Neural cell (in vitro differentiated cells): ENCODE results near the gene ACBD6. TPM values are rescaled to one million over a fixed set of nuclear protein-coding genes. Genes with fewer than 3 reads are reported as not detected.

Experiments
- H2AFZ ChIP-seq: fragments of 200-600, 300-800 bp; sonication (generic), shearing (Covaris generic); 2 replicates; pipeline ENCODE4 v1.6.0; 2014; ENCODE audit warnings: low read depth, mild to moderate bottlenecking, antibody characterized with exemption, low read length, moderate library complexity
- H3F3A ChIP-seq: fragments of 200-600 bp; shearing (Covaris generic); 2 replicates; pipeline ENCODE4 v1.6.1; 2016; ENCODE audit warnings: mild to moderate bottlenecking, moderate library complexity, mixed read lengths, antibody characterized with exemption, low read length; ENCODE audit not compliant: insufficient read depth, poor library complexity, severe bottlenecking
- H3K27ac ChIP-seq: fragments of 200-600, 300-800 bp; sonication (generic), shearing (Covaris generic); 2 replicates; pipeline ENCODE4 v1.5.1; 2014; ENCODE audit warnings: mild to moderate bottlenecking, low read length, moderate library complexity
- H3K27me3 ChIP-seq: fragments of 300-800, 200-600 bp; sonication (generic), shearing (Covaris generic); 2 replicates; pipeline ENCODE4 v1.6.0; 2014; ENCODE audit warnings: mild to moderate bottlenecking, low read depth, low read length, moderate library complexity; ENCODE audit not compliant: insufficient read depth
- H3K36me3 ChIP-seq: fragments of 300-800, 200-600 bp; sonication (generic), shearing (Covaris generic); 2 replicates; pipeline ENCODE4 v1.5.1; 2014; ENCODE audit warnings: mild to moderate bottlenecking, antibody characterized with exemption, low read length, moderate library complexity; ENCODE audit not compliant: insufficient read depth
- H3K4me2 ChIP-seq: fragments of 300-800, 200-600 bp; sonication (generic), shearing (Covaris generic); 2 replicates; pipeline ENCODE4 v1.6.0; 2014; ENCODE audit warnings: mild to moderate bottlenecking, low read length
- H3K4me3 ChIP-seq: fragments of 300-800, 200-600 bp; sonication (generic), shearing (Covaris generic); 2 replicates; pipeline ENCODE4 v1.5.1; 2014; ENCODE audit warnings: mild to moderate bottlenecking, low read length, moderate library complexity
- H3K79me2 ChIP-seq: fragments of 200-600 bp; shearing (Covaris generic); replicated peaks from 2 replicates; pipeline ENCODE4 v1.6.0; 2014; ENCODE audit warnings: mild to moderate bottlenecking, low read length, moderate library complexity; ENCODE audit not compliant: insufficient read depth
- H3K9ac ChIP-seq: fragments of 300-800, 200-600 bp; sonication (generic), shearing (Covaris generic); 2 replicates; pipeline ENCODE4 v1.6.1; 2016; ENCODE audit warnings: mild to moderate bottlenecking, low read length, mixed read lengths
- H3K9me2 ChIP-seq: fragments of 200-600 bp; shearing (Covaris generic); 2 replicates; pipeline ENCODE4 v1.6.1; 2016; ENCODE audit warnings: mild to moderate bottlenecking, low read length, mixed read lengths; ENCODE audit not compliant: insufficient read depth
- H3K9me3 ChIP-seq: fragments of 200-600, 300-800 bp; sonication (generic), shearing (Covaris generic); 2 replicates; pipeline ENCODE4 v1.6.1; 2016; ENCODE audit warnings: mild to moderate bottlenecking, mixed run types, low read length, moderate library complexity, mixed read lengths
- H4K20me1 ChIP-seq: fragments of 200-600 bp; shearing (Covaris generic); 2 replicates; pipeline ENCODE4 v1.6.1; 2016; ENCODE audit warnings: mild to moderate bottlenecking, mixed run types; ENCODE audit not compliant: insufficient read depth
- CTCF ChIP-seq: fragments of 450-650 bp; IDR thresholded peaks from 2 replicates; pipeline ENCODE4 v1.5.1; 2014; ENCODE audit warnings: antibody characterized with exemption, mild to moderate bottlenecking, moderate library complexity; ENCODE audit not compliant: poor library complexity, severe bottlenecking
- EP300 ChIP-seq: fragments of 450-650 bp; conservative IDR thresholded peaks from 2 replicates; pipeline ENCODE4 v1.6.1; 2014; ENCODE audit warnings: antibody characterized with exemption, mild to moderate bottlenecking, moderate library complexity; ENCODE audit not compliant: poor library complexity, severe bottlenecking
- EZH2 ChIP-seq: fragments of 200-600, 300-800 bp; shearing (Covaris generic), sonication (generic); IDR thresholded peaks from 2 replicates; pipeline ENCODE4 v1.6.1; 2014; ENCODE audit warnings: antibody characterized with exemption, low read length, borderline replicate concordance, mild to moderate bottlenecking; ENCODE audit not compliant: insufficient read depth, poor library complexity, severe bottlenecking
- MXI1 ChIP-seq: fragments of 450-650 bp; conservative IDR thresholded peaks from 2 replicates; pipeline ENCODE4 v1.6.1; 2014; ENCODE audit warnings: antibody characterized with exemption, mild to moderate bottlenecking; ENCODE audit not compliant: poor library complexity, severe bottlenecking
- POLR2AphosphoS5 ChIP-seq: IDR thresholded peaks from 2 replicates; pipeline ENCODE4 v1.6.1; 2012
- RAD21 ChIP-seq: fragments of 450-650 bp; conservative IDR thresholded peaks from 2 replicates; pipeline ENCODE4 v1.6.1; 2014; ENCODE audit warnings: antibody characterized with exemption, mild to moderate bottlenecking, moderate library complexity
- REST ChIP-seq: IDR thresholded peaks from 2 replicates; pipeline ENCODE4 v1.6.1; 2012; ENCODE audit warnings: borderline replicate concordance
- SMC3 ChIP-seq: fragments of 450-650 bp; conservative IDR thresholded peaks from 2 replicates; pipeline ENCODE4 v1.6.1; 2014; ENCODE audit warnings: antibody characterized with exemption, mild to moderate bottlenecking, moderate library complexity; ENCODE audit not compliant: poor library complexity
- TAF1 ChIP-seq: IDR thresholded peaks from 2 replicates; pipeline ENCODE4 v1.6.1; 2012; ENCODE audit warnings: low read depth
- polyA plus RNA-seq: library from polyadenylated mRNA; depleted of rRNA; stranded (reverse); fragments of >200 nt; gene quantifications from 2 replicates; pipeline ENCODE4 v1.2.3, GENCODE V29; 2014

The ACBD6 gene
- polyA plus RNA-seq, 1 donor from 2014 or later: 92.4 TPM

GRCh38 chr1:180524160-180524914 lies 22.0 kb upstream of the ACBD6 start:
- H3K9ac ChIP-seq: no peak overlapping the region
- no peaks in the 10 kb centered on the region for H3K9me3 ChIP-seq
- no peaks in the 10 kb centered on the region for H3K27me3 ChIP-seq
- no peaks in the 10 kb centered on the region for H3K79me2 ChIP-seq
- no peak overlapping the region for H3K4me3 ChIP-seq
- no peaks in the 10 kb centered on the region for H4K20me1 ChIP-seq
- H3K4me2 ChIP-seq: no peak overlapping the region
- TF ChIP-seq EZH2 (no peak), CTCF (no peak), SMC3 (no peak), MXI1 (no peak), REST (no peak), POLR2AphosphoS5 (no peak), EP300 (no peak), TAF1 (no peak), RAD21 (no peak)
- no peak overlapping the region for H2AFZ ChIP-seq
- no peaks in the 10 kb centered on the region for H3K9me2 ChIP-seq
- H3K36me3 ChIP-seq: no peaks in the 10 kb centered on the region
- no peaks in the 10 kb centered on the region for H3F3A ChIP-seq
- H3K27ac ChIP-seq: no peak overlapping the region

GRCh38 chr1:180522213-180522515 lies 19.8 kb upstream of the ACBD6 start:
- no peak overlapping the region for H3K9ac ChIP-seq
- H2AFZ ChIP-seq: no peak overlapping the region
- no peak for TF ChIP-seq POLR2AphosphoS5
- TF ChIP-seq REST: no peak
- no peak for TF ChIP-seq MXI1
- TF ChIP-seq TAF1: no peak
- TF ChIP-seq EP300: no peak
- TF ChIP-seq SMC3: no peak
- TF ChIP-seq RAD21: no peak
- TF ChIP-seq CTCF: no peak
- TF ChIP-seq EZH2: no peak

More at GRCh38 chr1:180522213-180522515, 19.8 kb upstream of the ACBD6 start:
- H3K9me3 ChIP-seq: no peaks in the 10 kb centered on the region
- no peaks in the 10 kb centered on the region for H3K79me2 ChIP-seq
- no peaks in the 10 kb centered on the region for H3K36me3 ChIP-seq
- H4K20me1 ChIP-seq: no peaks in the 10 kb centered on the region
- no peak overlapping the region for H3K4me2 ChIP-seq
- no peaks in the 10 kb centered on the region for H3F3A ChIP-seq
- H3K27me3 ChIP-seq: no peaks in the 10 kb centered on the region
- no peak overlapping the region for H3K4me3 ChIP-seq
- no peak overlapping the region for H3K27ac ChIP-seq
- H3K9me2 ChIP-seq: no peaks in the 10 kb centered on the region
